Measurements from ENCODE around the gene CMTM3. TPM values are rescaled to one million over a fixed set of nuclear protein-coding genes. Genes with fewer than 3 reads are reported as not detected.

CMTM3 gene
- total RNA-seq, 1 experiment from 2014 or later: 39.2 TPM

DNA sequence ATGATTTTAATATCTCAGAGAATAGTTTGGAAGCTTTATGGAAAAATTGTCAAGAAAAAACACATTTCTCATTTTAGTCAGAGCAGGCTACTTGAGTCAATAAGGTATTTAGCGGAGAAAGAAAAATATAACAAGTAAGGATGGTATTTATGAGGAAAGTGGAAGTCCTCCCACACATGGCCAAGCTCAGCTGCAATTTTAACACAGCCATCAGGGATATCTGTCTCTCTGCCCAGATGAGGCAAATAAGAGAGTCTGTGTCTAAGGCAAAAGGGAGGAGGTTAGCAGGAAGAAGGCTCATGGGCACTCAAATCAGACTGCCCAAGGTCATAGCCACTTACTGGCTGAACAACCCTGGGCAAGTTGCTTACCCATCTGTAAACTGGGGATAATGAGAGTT lies 30.4 kb upstream of the CMTM3 start:
- WGBS (ENCODE audit: extremely low coverage, insufficient read length, low lambda C conversion rate): no CpG with 5 or more reads among the region's 1 CpG
- Histone ChIP-seq H3K18ac (ENCODE audit: insufficient read length, low read depth, low read length) (no peak overlapping the region), H2BK12ac (ENCODE audit: insufficient read length, low read depth, low read length) (no peak overlapping the region), H3K4me1 (ENCODE audit: insufficient read depth, low read length) (no peaks in the 10 kb centered on the region), H2AFZ (ENCODE audit: low read length) (no peak overlapping the region), H2BK120ac (ENCODE audit: low read depth, low read length, poor library complexity, severe bottlenecking) (no peak overlapping the region), H4K8ac (replicated peaks; ENCODE audit: insufficient read length, low read depth, low read length) (no peak overlapping the region), H4K20me1 (ENCODE audit: control insufficient read depth, insufficient read depth, insufficient read length) (no peaks in the 10 kb centered on the region), H4K91ac (ENCODE audit: insufficient read length, low read depth, low read length) (no peak overlapping the region), H3K56ac (ENCODE audit: insufficient read length, low read depth, low read length) (no peak overlapping the region), H2BK15ac (ENCODE audit: low read depth, low read length) (no peak overlapping the region), H2BK20ac (ENCODE audit: low read depth, low read length, poor library complexity, severe bottlenecking) (no peak overlapping the region), H3K9ac (ENCODE audit: extremely low read depth, insufficient read length, low read length) (no peak overlapping the region), H2AK5ac (ENCODE audit: insufficient read length, low read length) (no peak overlapping the region), H4K5ac (ENCODE audit: insufficient read length, low read depth, low read length) (no peak overlapping the region), H3K9me3 (ENCODE audit: control insufficient read depth, low read depth, low read length) (no peaks in the 10 kb centered on the region), H3T11ph (ENCODE audit: low read length) (no peak overlapping the region), H2BK5ac (ENCODE audit: insufficient read length, low read length) (no peak overlapping the region), H3K27ac (ENCODE audit: insufficient read length, low read depth, low read length) (no peak overlapping the region), H3K4ac (ENCODE audit: low read depth, low read length) (no peak overlapping the region), H3K4me2 (ENCODE audit: insufficient read depth, insufficient read length, low read length) (no peak overlapping the region), H3K27me3 (ENCODE audit: insufficient read depth, low read length) (peaks cover 13% of the 10 kb centered on the region; the same call in 1 of the 2 replicates), H3K79me2 (ENCODE audit: insufficient read depth, low read length) (no peaks in the 10 kb centered on the region), H3K23ac (ENCODE audit: insufficient read length, low read depth, low read length) (no peak overlapping the region), H3K14ac (ENCODE audit: insufficient read depth, low read length) (no peak overlapping the region), H3K23me2 (ENCODE audit: insufficient read length, low read depth, low read length, poor library complexity, severe bottlenecking) (no peaks in the 10 kb centered on the region), H3K79me1 (ENCODE audit: insufficient read depth, low read depth, low read length, poor library complexity, severe bottlenecking) (no peaks in the 10 kb centered on the region)
- no peak for DNase-seq
- peaks cover 21% of the 10 kb centered on the region for H3K27me3 Mint-ChIP-seq (ENCODE audit: low read depth)
- no peak for TF ChIP-seq CTCF (conservative IDR thresholded peaks at IDR 0.05)
- H3K27ac Mint-ChIP-seq: no peak overlapping the region
- no peak overlapping the region for H3K4me3 Mint-ChIP-seq
- H3K9me3 Mint-ChIP-seq: no peaks in the 10 kb centered on the region
- H3K36me3 Mint-ChIP-seq (ENCODE audit: insufficient read depth in 1 of 3, low read depth in 3 of 3): no peaks in the 10 kb centered on the region
- peaks cover 4 to 7% of the 10 kb centered on the region in 2 experiments for H3K4me1 Mint-ChIP-seq
